Measurements from ENCODE around the gene COL13A1. TPM values are rescaled to one million over a fixed set of nuclear protein-coding genes. Genes with fewer than 3 reads are reported as not detected.

COL13A1 gene
- total and polyA plus RNA-seq, 4 donors: 0.17 to 0.47 (median 0.18) TPM

- no peak for TF ChIP-seq JUND (IDR thresholded peaks at IDR 0.05)
- TF ChIP-seq RXRA (IDR thresholded peaks at IDR 0.05): no peak
- no peak for TF ChIP-seq REST (IDR thresholded peaks at IDR 0.05)
- TF ChIP-seq SP1 (IDR thresholded peaks at IDR 0.05): no peak
- TF ChIP-seq HNF4G (IDR thresholded peaks at IDR 0.05): no peak
- no peak for TF ChIP-seq TAF1 (conservative IDR thresholded peaks at IDR 0.05)
- Histone ChIP-seq H3K27me3 (ENCODE audit: control insufficient read depth in 4 of 4, insufficient read depth in 4 of 4, low read length in 3 of 4) (no peaks in the 10 kb centered on the region), H3K9me3 (ENCODE audit: control insufficient read depth in 4 of 4, low read length in 3 of 4) (no peaks in the 10 kb centered on the region), H3K4me1 (ENCODE audit: control insufficient read depth in 4 of 4, insufficient read depth in 4 of 4, low read length in 3 of 4) (no peaks in the 10 kb centered on the region), H3K4me3 (ENCODE audit: low read depth in 1 of 3, low read length in 3 of 3) (no peak overlapping the region), H3K9ac (ENCODE audit: low read depth in 1 of 2, low read length in 2 of 2) (no peak overlapping the region), H3K27ac (ENCODE audit: low read depth in 1 of 2, low read length in 2 of 2) (no peak overlapping the region), H3K36me3 (ENCODE audit: control insufficient read depth in 4 of 4, insufficient read depth in 3 of 4, low read depth in 1 of 4, low read length in 3 of 4) (no peaks in the 10 kb centered on the region)
- DNase-seq (ENCODE audit: low spot score): no peak
- 74% methylated on average over 2 of the region's 2 CpGs for WGBS
Observed at GRCh38 chr10:69991151-69991550, 189.4 kb downstream of the COL13A1 start.

GRCh38 chr10:69994262-69994661 is 192.6 kb downstream of the COL13A1 start:
- Histone ChIP-seq H3K27ac (ENCODE audit: low read depth in 1 of 2, low read length in 2 of 2) (no peak overlapping the region), H3K4me1 (ENCODE audit: control insufficient read depth in 4 of 4, insufficient read depth in 4 of 4, low read length in 3 of 4) (no peaks in the 10 kb centered on the region), H3K4me3 (ENCODE audit: low read depth in 1 of 3, low read length in 3 of 3) (no peak overlapping the region), H3K9me3 (ENCODE audit: control insufficient read depth in 4 of 4, low read length in 3 of 4) (no peaks in the 10 kb centered on the region), H3K27me3 (ENCODE audit: control insufficient read depth in 4 of 4, insufficient read depth in 4 of 4, low read length in 3 of 4) (no peaks in the 10 kb centered on the region), H3K36me3 (ENCODE audit: control insufficient read depth in 4 of 4, insufficient read depth in 3 of 4, low read depth in 1 of 4, low read length in 3 of 4) (no peaks in the 10 kb centered on the region), H3K9ac (ENCODE audit: low read depth in 1 of 2, low read length in 2 of 2) (no peak overlapping the region)
- TF ChIP-seq JUND (IDR thresholded peaks at IDR 0.05): no peak
- 52% methylated on average over 2 of the region's 2 CpGs for WGBS
- no peak for DNase-seq (ENCODE audit: low spot score)

GRCh38 chr10:69996611-69997010 is 194.9 kb downstream of the COL13A1 start:
- TF ChIP-seq SP1 (IDR thresholded peaks at IDR 0.05) (no peak), RXRA (IDR thresholded peaks at IDR 0.05) (no peak), GABPA (IDR thresholded peaks at IDR 0.05 in 1 of 2, conservative IDR thresholded peaks at IDR 0.05 in 1 of 2) (no peak), HNF4A (conservative IDR thresholded peaks at IDR 0.05) (no peak), CTCF (IDR thresholded peaks at IDR 0.05; ENCODE audit: low read depth, low read length, missing input control) (no peak), TAF1 (conservative IDR thresholded peaks at IDR 0.05) (no peak), HNF4G (IDR thresholded peaks at IDR 0.05) (no peak)
- H3K9me3 ChIP-seq (ENCODE audit: control insufficient read depth in 4 of 4, low read length in 3 of 4): no peaks in the 10 kb centered on the region
- H3K4me3 ChIP-seq (ENCODE audit: low read depth in 1 of 3, low read length in 3 of 3): no peak overlapping the region

More at GRCh38 chr10:69996611-69997010, 194.9 kb downstream of the COL13A1 start:
- Histone ChIP-seq H3K27ac (ENCODE audit: low read depth in 1 of 2, low read length in 2 of 2) (no peak overlapping the region), H3K36me3 (ENCODE audit: control insufficient read depth in 4 of 4, insufficient read depth in 3 of 4, low read depth in 1 of 4, low read length in 3 of 4) (no peaks in the 10 kb centered on the region), H3K27me3 (ENCODE audit: control insufficient read depth in 4 of 4, insufficient read depth in 4 of 4, low read length in 3 of 4) (no peaks in the 10 kb centered on the region), H3K4me1 (ENCODE audit: control insufficient read depth in 4 of 4, insufficient read depth in 4 of 4, low read length in 3 of 4) (no peaks in the 10 kb centered on the region), H3K9ac (ENCODE audit: low read depth in 1 of 2, low read length in 2 of 2) (no peak overlapping the region)
- DNase-seq (ENCODE audit: low spot score): no peak
- WGBS: 88% methylated on average over 2 of the region's 2 CpGs
